IMR-90 (cell line): ENCODE data around the gene MAP3K3. TPM values are rescaled to one million over a fixed set of nuclear protein-coding genes. Genes with fewer than 3 reads are reported as not detected.

Experiments
- ATAC-seq: fragments of 200-7000 bp; cut with Tn5 transposase; 2 replicates; pipeline ENCODE4 v1.9.1; 2020; ENCODE audit warnings: low read depth, mild to moderate bottlenecking, moderate library complexity
- BruUV-seq: library from RNA; stranded (reverse); fragments of 400-500 nt; replicated peaks from 2 replicates; lab custom pipeline; 2021; lab: Mats Ljungman, UMichigan
- CTCF ChIA-PET: fragments of 300-600 bp; formaldehyde crosslinking; extraction: SDS; loops from one replicate; lab custom pipeline; 2021; ENCODE audit warnings: antibody characterized with exemption; lab: Yijun Ruan, JAX
- POLR2A ChIA-PET: fragments of 300-600 bp; sonication (Branson Sonifier 250); formaldehyde crosslinking; loops from one replicate; lab custom pipeline; 2022; ENCODE audit warnings: antibody characterized with exemption; ENCODE audit not compliant: unreplicated experiment; lab: Charles Lee
- DNase-seq: peaks from one replicate; pipeline ENCODE4 v3.0.0; 2013
- H2AFZ ChIP-seq: replicated peaks from 2 replicates; pipeline ENCODE3; 2013; ENCODE audit warnings: low read length, mild to moderate bottlenecking; ENCODE audit not compliant: poor library complexity
- H2AK5ac ChIP-seq: 2 replicates; pipeline ENCODE4 v1.6.1; 2013; ENCODE audit warnings: low read depth, low read length, inconsistent platforms
- H2AK9ac ChIP-seq: replicated peaks from 2 replicates; pipeline ENCODE3; 2013; ENCODE audit warnings: mild to moderate bottlenecking, low read depth, low read length, moderate library complexity; ENCODE audit not compliant: poor library complexity
- H2BK120ac ChIP-seq: 2 replicates; pipeline ENCODE4 v1.6.1; 2013; ENCODE audit warnings: low read depth, low read length, inconsistent platforms
- H2BK15ac ChIP-seq: 3 replicates; pipeline ENCODE4 v1.6.1; 2013; ENCODE audit warnings: low read depth, low read length, inconsistent platforms
- H2BK20ac ChIP-seq: 2 replicates; pipeline ENCODE4 v1.6.1; 2013; ENCODE audit warnings: low read depth, mild to moderate bottlenecking, inconsistent platforms, low read length, moderate library complexity
- H2BK5ac ChIP-seq: 2 replicates; pipeline ENCODE4 v1.6.1; 2013; ENCODE audit warnings: mild to moderate bottlenecking, low read depth, low read length, inconsistent platforms; ENCODE audit not compliant: poor library complexity, severe bottlenecking
- H3K14ac ChIP-seq: replicated peaks from 2 replicates; pipeline ENCODE4 v1.6.1; 2013; ENCODE audit warnings: low read depth, low read length, inconsistent platforms
- H3K18ac ChIP-seq: 2 replicates; pipeline ENCODE4 v1.6.1; 2013; ENCODE audit warnings: low read depth, low read length, control low read depth
- H3K23ac ChIP-seq: 2 replicates; pipeline ENCODE4 v1.6.1; 2013; ENCODE audit warnings: low read depth, low read length, inconsistent platforms
- H3K27ac ChIP-seq: 2 replicates; pipeline ENCODE4 v1.5.1; 2013; ENCODE audit warnings: mild to moderate bottlenecking, control low read depth, low read length; ENCODE audit not compliant: insufficient read depth
- H3K27me3 ChIP-seq: 2 replicates; pipeline ENCODE4 v1.6.1; 2013; ENCODE audit warnings: low read length; ENCODE audit not compliant: control insufficient read depth, insufficient read depth
- H3K36me3 ChIP-seq: 2 replicates; pipeline ENCODE4 v1.6.1; 2013; ENCODE audit warnings: low read length, mixed read lengths; ENCODE audit not compliant: control insufficient read depth, insufficient read depth
- H3K4ac ChIP-seq: 2 replicates; pipeline ENCODE4 v1.6.1; 2013; ENCODE audit warnings: low read depth, low read length, inconsistent platforms
- H3K4me1 ChIP-seq: 2 replicates; pipeline ENCODE4 v1.6.1; 2013; ENCODE audit warnings: low read length, mixed read lengths; ENCODE audit not compliant: control insufficient read depth, insufficient read depth
- H3K4me2 ChIP-seq: 2 replicates; pipeline ENCODE4 v1.6.1; 2013; ENCODE audit warnings: low read depth, mild to moderate bottlenecking, control low read depth, low read length, moderate library complexity
- H3K4me3 ChIP-seq: 2 replicates; pipeline ENCODE4 v1.5.1; 2013; ENCODE audit warnings: low read depth, mild to moderate bottlenecking, control low read depth, low read length, moderate library complexity; ENCODE audit not compliant: insufficient read depth
- H3K56ac ChIP-seq: 2 replicates; pipeline ENCODE4 v1.6.1; 2013; ENCODE audit warnings: low read length, inconsistent platforms; ENCODE audit not compliant: insufficient read depth; ENCODE audit errors: extremely low read depth
- H3K79me1 ChIP-seq, 2 experiments: 2 replicates each; pipeline ENCODE4 v1.6.1; 2013; ENCODE audit warnings: low read length in 2 of 2, inconsistent platforms in 1 of 2, low read depth in 1 of 2
- H3K9ac ChIP-seq: 2 replicates; pipeline ENCODE4 v1.6.1; 2013; ENCODE audit warnings: low read depth, low read length, control low read depth
- H3K9me1 ChIP-seq: 2 replicates; pipeline ENCODE4 v1.6.1; 2013; ENCODE audit warnings: low read length, inconsistent platforms; ENCODE audit not compliant: insufficient read depth
- H3K9me3 ChIP-seq: 2 replicates; pipeline ENCODE4 v1.6.1; 2013; ENCODE audit warnings: low read length; ENCODE audit not compliant: control insufficient read depth, insufficient read depth
- H4K20me1 ChIP-seq: 2 replicates; pipeline ENCODE4 v1.6.1; 2013; ENCODE audit warnings: low read length, inconsistent platforms; ENCODE audit not compliant: insufficient read depth
- H4K5ac ChIP-seq: 2 replicates; pipeline ENCODE4 v1.6.1; 2013; ENCODE audit warnings: mild to moderate bottlenecking, low read depth, low read length, control low read depth
- H4K8ac ChIP-seq, 2 experiments: 2 replicates each; pipeline ENCODE4 v1.6.1; 2013; ENCODE audit warnings: low read depth in 2 of 2, low read length in 2 of 2, control low read depth in 1 of 2, inconsistent platforms in 1 of 2
- H4K91ac ChIP-seq: 2 replicates; pipeline ENCODE4 v1.6.1; 2013; ENCODE audit warnings: low read depth, low read length, inconsistent platforms; ENCODE audit not compliant: insufficient read depth
- BHLHE40 ChIP-seq: fragments of 150-350 bp; IDR thresholded peaks from 2 replicates; pipeline ENCODE4 v1.6.1; 2016; ENCODE audit warnings: mild to moderate bottlenecking, low read depth, low read length
- FOS ChIP-seq: fragments of 150-350 bp; IDR thresholded peaks from 2 replicates; pipeline ENCODE4 v1.6.1; 2016; ENCODE audit warnings: low read depth, low read length
- MAZ ChIP-seq: IDR thresholded peaks from 2 replicates; pipeline ENCODE4 v1.6.1; 2012; ENCODE audit warnings: low read depth, mild to moderate bottlenecking, low read length, improper control_type of control experiment, moderate library complexity, borderline replicate concordance
- NFE2L2 ChIP-seq: fragments of 150-350 bp; IDR thresholded peaks from 2 replicates; pipeline ENCODE4 v1.6.1; 2016; ENCODE audit warnings: low read depth, mild to moderate bottlenecking, low read length
- POLR2A ChIP-seq: IDR thresholded peaks from 2 replicates; pipeline ENCODE4 v1.6.1; 2012; ENCODE audit warnings: mild to moderate bottlenecking, low read depth, low read length
- RAD21 ChIP-seq: IDR thresholded peaks from 2 replicates; pipeline ENCODE4 v1.6.1; 2012; ENCODE audit warnings: low read length, improper control_type of control experiment
- RFX5 ChIP-seq: IDR thresholded peaks from 2 replicates; pipeline ENCODE4 v1.8.0; 2012; ENCODE audit warnings: low read depth, mild to moderate bottlenecking, low read length, moderate library complexity
- SMC3 ChIP-seq: fragments of 150-350 bp; IDR thresholded peaks from 2 replicates; pipeline ENCODE4 v1.6.1; 2016; ENCODE audit warnings: low read depth, mild to moderate bottlenecking, antibody characterized with exemption, low read length, moderate library complexity
- WGBS, 2 experiments: methylation state at CpG; one replicate each; pipeline versions ENCODE4 v1.1.5 to v1.1.7; 2013; ENCODE audit warnings: missing lambda C conversion rate in 2 of 2; ENCODE audit not compliant: insufficient read length in 1 of 2; ENCODE audit errors: extremely low coverage in 2 of 2; 5-methylcytosine and 5-hydroxymethylcytosine counted together
- dilution Hi-C: fragments of 300-500 bp; cut with HindIII; formaldehyde crosslinking; loops from one replicate; pipeline ENCODE4 v1.14.3; 2018; ENCODE audit warnings: low sequenced_read_pairs; ENCODE audit not compliant: unreplicated experiment
- in situ Hi-C: fragments of 300-500 bp; cut with MboI; formaldehyde crosslinking; loops from 3 replicates; pipeline ENCODE4 v1.14.3; 2019; ENCODE audit warnings: low sequenced_read_pairs, inconsistent platforms, mixed read lengths
- intact Hi-C: fragments of 100-400 bp; cut with micrococcal nuclease; formaldehyde crosslinking; loops from 2 replicates; pipeline ENCODE4 v1.10.0; 2022
- polyA plus RNA-seq, 3 experiments: library from polyadenylated mRNA; depleted of rRNA; stranded (reverse); fragments of >200 nt; gene quantifications; 2 replicates each; pipeline ENCODE4 v1.2.3, GENCODE V29; 2012; ENCODE audit warnings: low replicate concordance in 1 of 3
- total RNA-seq: library from RNA; depleted of rRNA; stranded (reverse); fragments of >200 nt; gene quantifications from 2 replicates; pipeline ENCODE4 v1.2.3, GENCODE V29; 2012
- TF ChIP-seq, protein P1 (sequence below): fragments of 150-350 bp; IDR thresholded peaks from 2 replicates; pipeline ENCODE4 v1.6.1; 2017; ENCODE audit warnings: mild to moderate bottlenecking, antibody characterized with exemption, low read length, low read depth
- TF ChIP-seq, protein P2 (sequence below): fragments of 150-350 bp; IDR thresholded peaks from 2 replicates; pipeline ENCODE4 v1.6.1; 2016; ENCODE audit warnings: low read depth, mild to moderate bottlenecking, low read length, moderate library complexity, borderline replicate concordance

Gene MAP3K3
- total and polyA plus RNA-seq, 2 of the 4 experiments (the other 2 are of a cell fraction) = 19.1 to 25.6 TPM

DNA sequence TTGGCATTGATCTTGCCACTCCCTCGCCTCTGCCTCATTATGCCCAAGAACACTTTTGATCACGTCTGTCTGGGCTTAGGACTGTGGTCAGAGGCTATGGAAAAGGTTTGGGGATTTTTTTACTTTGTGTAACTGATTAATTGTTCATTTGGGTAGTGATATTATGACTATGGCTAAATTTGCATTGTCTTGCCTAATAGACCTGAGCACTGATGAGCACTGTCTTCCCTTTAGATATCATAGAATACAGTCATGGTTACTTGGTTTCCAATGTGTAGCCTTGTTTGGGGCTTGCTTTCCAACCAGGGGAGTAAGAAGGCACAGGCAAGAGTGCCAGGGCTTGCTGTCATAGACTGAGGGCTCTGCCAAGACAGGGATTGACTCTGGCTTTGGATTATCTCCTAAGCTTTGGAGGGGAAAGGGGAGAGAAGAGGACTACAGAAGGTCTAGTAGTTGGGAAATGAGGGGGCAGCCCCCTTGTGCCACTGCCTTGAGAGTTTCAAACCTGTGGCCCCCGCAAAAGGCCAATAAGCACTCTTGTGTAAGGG lies 64.0 kb downstream of the MAP3K3 start:
- H3K18ac ChIP-seq = no peak overlapping the region
- TF ChIP-seq RFX5 (no peak), MAZ (no peak), POLR2A (no peak), NFE2L2 (no peak), FOS (no peak), SMC3 (no peak), RAD21 (no peak), BHLHE40 (no peak)
- TF ChIP-seq, protein P1, sequence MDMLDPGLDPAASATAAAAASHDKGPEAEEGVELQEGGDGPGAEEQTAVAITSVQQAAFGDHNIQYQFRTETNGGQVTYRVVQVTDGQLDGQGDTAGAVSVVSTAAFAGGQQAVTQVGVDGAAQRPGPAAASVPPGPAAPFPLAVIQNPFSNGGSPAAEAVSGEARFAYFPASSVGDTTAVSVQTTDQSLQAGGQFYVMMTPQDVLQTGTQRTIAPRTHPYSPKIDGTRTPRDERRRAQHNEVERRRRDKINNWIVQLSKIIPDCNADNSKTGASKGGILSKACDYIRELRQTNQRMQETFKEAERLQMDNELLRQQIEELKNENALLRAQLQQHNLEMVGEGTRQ = no peak
- TF ChIP-seq, protein P2, sequence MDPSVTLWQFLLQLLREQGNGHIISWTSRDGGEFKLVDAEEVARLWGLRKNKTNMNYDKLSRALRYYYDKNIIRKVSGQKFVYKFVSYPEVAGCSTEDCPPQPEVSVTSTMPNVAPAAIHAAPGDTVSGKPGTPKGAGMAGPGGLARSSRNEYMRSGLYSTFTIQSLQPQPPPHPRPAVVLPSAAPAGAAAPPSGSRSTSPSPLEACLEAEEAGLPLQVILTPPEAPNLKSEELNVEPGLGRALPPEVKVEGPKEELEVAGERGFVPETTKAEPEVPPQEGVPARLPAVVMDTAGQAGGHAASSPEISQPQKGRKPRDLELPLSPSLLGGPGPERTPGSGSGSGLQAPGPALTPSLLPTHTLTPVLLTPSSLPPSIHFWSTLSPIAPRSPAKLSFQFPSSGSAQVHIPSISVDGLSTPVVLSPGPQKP = no peak
- H3K4ac ChIP-seq = no peak overlapping the region
- no peak overlapping the region for H2BK20ac ChIP-seq
- H2AFZ ChIP-seq = no peak overlapping the region
- no peak for ATAC-seq
- no peak for DNase-seq
- no TSS peak for BruUV-seq
- in situ Hi-C loops = no loop called here
- H2AK5ac ChIP-seq = no peak overlapping the region
- intact Hi-C loops = loop anchor here (10.0 kb wide), 1 partner anchor 49 kb away; no protein-coding TSS in a partner anchor
- no CpG with 5 or more reads among the region's 3 CpGs for WGBS, 2 experiments
- no peak overlapping the region for H2BK5ac ChIP-seq
- no peak overlapping the region for H3K23ac ChIP-seq
- H3K79me1 ChIP-seq = no peaks in the 10 kb centered on the region; a peak in 1 of 4 replicates
- ChIA-PET POLR2A (no interaction called here), CTCF (no interaction called here)
- peaks cover 3% of the 10 kb centered on the region; the same call in 1 of the 2 replicates for H3K9me1 ChIP-seq
- H4K5ac ChIP-seq = no peak overlapping the region
- no peak overlapping the region for H2BK120ac ChIP-seq
- H4K91ac ChIP-seq = no peak overlapping the region
- H3K9me3 ChIP-seq = no peaks in the 10 kb centered on the region
- peaks cover 33% of the 10 kb centered on the region for H3K36me3 ChIP-seq
- no peaks in the 10 kb centered on the region; the same call in 1 of the 2 replicates for H4K20me1 ChIP-seq
- H3K27ac ChIP-seq = no peak overlapping the region
- no peaks in the 10 kb centered on the region for H3K4me1 ChIP-seq
- no peak overlapping the region for H3K9ac ChIP-seq
- H3K4me2 ChIP-seq = no peak overlapping the region
- no peak overlapping the region for H3K14ac ChIP-seq
- dilution Hi-C loops = no loop called here
- H2AK9ac ChIP-seq = no peak overlapping the region
- no peaks in the 10 kb centered on the region for H3K27me3 ChIP-seq
- no peak overlapping the region for H2BK15ac ChIP-seq
- H3K4me3 ChIP-seq = no peak overlapping the region
- no peak overlapping the region for H3K56ac ChIP-seq
- H4K8ac ChIP-seq = no peak overlapping the region
